Spleen (tissue), 7 donors: Measurements from ENCODE around the gene DPM3.

Experiments used
- POLR2A ChIP-seq, 3 donors: fragments of 450-650 bp; IDR thresholded peaks; one replicate each; pipeline ENCODE4 v1.5.1; 2017; ENCODE audit warnings: antibody characterized with exemption in 3 of 3, mild to moderate bottlenecking in 1 of 3
- POLR2AphosphoS5 ChIP-seq, 3 donors: sonication (generic); formaldehyde crosslinking; IDR thresholded peaks; one replicate each; pipeline ENCODE4 v1.5.1; 2017; ENCODE audit warnings: antibody characterized with exemption in 3 of 3
- TF ChIP-seq, protein P1 (sequence below), 11 experiments: fragments of 200-600 bp in 7 of 11; fragments of 450-650 bp in 4 of 11; sonication (generic) in 4 of 11; IDR thresholded peaks in 8 of 11; conservative IDR thresholded peaks in 3 of 11; 1 replicate in 7 of 11; 2 replicates in 4 of 11; pipeline versions ENCODE4 v1.4.0 to v1.8.0; 2016 to 2021; ENCODE audit warnings: antibody characterized with exemption in 11 of 11, inconsistent platforms in 4 of 11, mild to moderate bottlenecking in 1 of 11
- donor health status: DM: no; HTN: no; CAD: no; lungs with moderate emphysema.
- donor health status: DM: no; HTN: no; CAD: no.
- donor health status: DM: no; HTN: no; CAD: no.

- TF ChIP-seq POLR2A (IDR thresholded peaks at IDR 0.05) = no peak
- TF ChIP-seq, protein P1, sequence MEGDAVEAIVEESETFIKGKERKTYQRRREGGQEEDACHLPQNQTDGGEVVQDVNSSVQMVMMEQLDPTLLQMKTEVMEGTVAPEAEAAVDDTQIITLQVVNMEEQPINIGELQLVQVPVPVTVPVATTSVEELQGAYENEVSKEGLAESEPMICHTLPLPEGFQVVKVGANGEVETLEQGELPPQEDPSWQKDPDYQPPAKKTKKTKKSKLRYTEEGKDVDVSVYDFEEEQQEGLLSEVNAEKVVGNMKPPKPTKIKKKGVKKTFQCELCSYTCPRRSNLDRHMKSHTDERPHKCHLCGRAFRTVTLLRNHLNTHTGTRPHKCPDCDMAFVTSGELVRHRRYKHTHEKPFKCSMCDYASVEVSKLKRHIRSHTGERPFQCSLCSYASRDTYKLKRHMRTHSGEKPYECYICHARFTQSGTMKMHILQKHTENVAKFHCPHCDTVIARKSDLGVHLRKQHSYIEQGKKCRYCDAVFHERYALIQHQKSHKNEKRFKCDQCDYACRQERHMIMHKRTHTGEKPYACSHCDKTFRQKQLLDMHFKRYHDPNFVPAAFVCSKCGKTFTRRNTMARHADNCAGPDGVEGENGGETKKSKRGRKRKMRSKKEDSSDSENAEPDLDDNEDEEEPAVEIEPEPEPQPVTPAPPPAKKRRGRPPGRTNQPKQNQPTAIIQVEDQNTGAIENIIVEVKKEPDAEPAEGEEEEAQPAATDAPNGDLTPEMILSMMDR (IDR thresholded peaks at IDR 0.05 in 8 of 11, conservative IDR thresholded peaks at IDR 0.05 in 3 of 11) = no peak
- no peak for TF ChIP-seq POLR2AphosphoS5 (IDR thresholded peaks at IDR 0.05)
Measured at GRCh38 chr1:155106862-155107261, 33.5 kb downstream of the DPM3 start.
